Measurements from ENCODE around the gene METTL21A. TPM values are rescaled to one million over a fixed set of nuclear protein-coding genes. Genes with fewer than 3 reads are reported as not detected.
"Not testable (repeated sequence)": the region's sequence is repeated elsewhere in the genome, so short reads cannot be mapped to it uniquely, and the experiment has no call there.

The METTL21A gene
- total RNA-seq, 1 donor from 2014 or later: 12.7 TPM

DNA sequence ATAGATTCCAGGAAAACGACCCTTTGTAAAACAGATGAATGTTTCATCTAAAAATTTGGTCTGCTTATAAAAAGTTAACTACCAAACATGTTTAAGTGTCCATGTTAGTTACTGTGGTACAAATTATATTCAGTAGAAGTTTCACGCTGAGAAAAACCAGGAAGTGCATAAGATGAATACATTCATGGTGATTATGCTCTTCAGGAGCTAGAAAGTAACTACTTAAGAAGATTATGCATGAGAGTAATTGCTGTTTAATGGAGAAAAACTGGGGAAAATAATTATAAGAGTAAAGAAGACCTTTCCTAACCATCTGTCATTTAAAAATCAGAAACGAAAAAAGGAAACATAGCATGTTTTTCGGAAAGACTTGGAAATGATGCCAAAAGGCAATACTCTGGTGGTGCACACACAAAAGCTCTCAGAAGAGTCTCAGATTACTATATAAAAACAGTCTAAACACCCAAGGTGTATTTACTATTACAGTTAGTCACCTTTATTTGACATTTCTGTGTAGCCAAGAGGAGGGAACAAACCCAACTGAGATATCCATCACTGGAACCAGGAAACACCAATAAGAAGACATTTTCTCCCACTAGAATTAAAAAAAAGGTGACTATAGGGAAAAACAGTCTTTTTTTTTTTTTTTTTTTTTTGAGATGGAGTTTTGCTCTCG, 38.8 kb upstream of the METTL21A start:
- no peak for TF ChIP-seq CTCF (IDR thresholded peaks at IDR 0.05)
- no peaks in the 10 kb centered on the region for H3K36me3 ChIP-seq
- DNase-seq: no peak
- H3K4me3 ChIP-seq: no peak overlapping the region
- ATAC-seq: no peak
- intact Hi-C loops (cut with DNase I): no loop called here
- no peaks in the 10 kb centered on the region for H3K27me3 ChIP-seq (ENCODE audit: low read depth)
- H3K9me3 ChIP-seq: no peaks in the 10 kb centered on the region
- H3K4me1 ChIP-seq: no peaks in the 10 kb centered on the region
- H3K27ac ChIP-seq: no peak overlapping the region

- Histone ChIP-seq H3K36me3 (no peaks in the 10 kb centered on the region), H3K9me3 (no peaks in the 10 kb centered on the region), H3K4me3 (no peak overlapping the region), H3K27me3 (ENCODE audit: low read depth) (no peaks in the 10 kb centered on the region), H3K27ac (no peak overlapping the region), H3K4me1 (no peaks in the 10 kb centered on the region)
- intact Hi-C loops (cut with DNase I): no loop called here
- TF ChIP-seq CTCF (IDR thresholded peaks at IDR 0.05): no peak
- DNase-seq: no peak
- ATAC-seq: peak; percentile 47 to 71
Observed at GRCh38 chr2:207662203-207662602, 37.0 kb upstream of the METTL21A start.

- Histone ChIP-seq H3K4me3 (no peak overlapping the region), H3K27ac (no peak overlapping the region), H3K27me3 (ENCODE audit: low read depth) (no peaks in the 10 kb centered on the region), H3K36me3 (no peaks in the 10 kb centered on the region), H3K4me1 (no peaks in the 10 kb centered on the region), H3K9me3 (no peaks in the 10 kb centered on the region)
- DNase-seq (no peak), ATAC-seq (no peak)
- intact Hi-C loops (cut with DNase I): no loop called here
- TF ChIP-seq CTCF (IDR thresholded peaks at IDR 0.05): no peak
Observed at GRCh38 chr2:207660994-207661393, 35.8 kb upstream of the METTL21A start.

- no peak for TF ChIP-seq CTCF (IDR thresholded peaks at IDR 0.05)
- H3K4me3 ChIP-seq: no peak overlapping the region
- ATAC-seq (no peak), DNase-seq (no peak)
- intact Hi-C loops (cut with DNase I): no loop called here
- H3K36me3 ChIP-seq: no peaks in the 10 kb centered on the region
- no peaks in the 10 kb centered on the region for H3K9me3 ChIP-seq
- no peaks in the 10 kb centered on the region for H3K4me1 ChIP-seq
- H3K27ac ChIP-seq: no peak overlapping the region
- H3K27me3 ChIP-seq (ENCODE audit: low read depth): no peaks in the 10 kb centered on the region
Observed at GRCh38 chr2:207658156-207658555, 33.0 kb upstream of the METTL21A start.

DNA sequence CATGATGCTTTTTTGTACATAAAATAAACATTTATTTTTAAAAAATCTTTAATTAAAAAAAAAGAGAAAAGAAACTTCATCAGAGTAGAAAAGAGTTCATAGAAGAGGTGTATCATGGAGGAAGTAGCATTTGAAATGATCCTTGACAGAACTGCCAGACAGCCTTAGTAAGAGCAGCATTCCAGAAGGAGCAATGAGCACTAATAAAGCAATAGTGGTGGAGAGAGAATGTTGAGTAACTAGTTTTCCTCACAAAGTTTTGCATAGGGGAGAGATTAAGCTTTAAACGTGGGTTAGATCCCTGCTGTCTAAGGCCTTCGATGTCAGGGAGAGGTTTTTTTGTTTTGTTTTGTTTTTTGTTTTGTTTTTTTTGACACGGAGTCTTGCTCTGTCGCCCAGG, 29.8 kb upstream of the METTL21A start:
- intact Hi-C loops (cut with DNase I): no loop called here
- Histone ChIP-seq H3K27me3 (ENCODE audit: low read depth) (no peaks in the 10 kb centered on the region), H3K4me1 (no peaks in the 10 kb centered on the region), H3K4me3 (no peak overlapping the region), H3K27ac (no peak overlapping the region), H3K9me3 (no peaks in the 10 kb centered on the region), H3K36me3 (no peaks in the 10 kb centered on the region)
- ATAC-seq (no peak), DNase-seq (no peak)
- TF ChIP-seq CTCF (IDR thresholded peaks at IDR 0.05): no peak

GRCh38 chr2:207646582-207646981, 21.4 kb upstream of the METTL21A start:
- ATAC-seq; H3K9me3 ChIP-seq; DNase-seq; H3K27ac ChIP-seq; H3K4me1 ChIP-seq; H3K36me3 ChIP-seq; intact Hi-C loops (cut with DNase I); H3K4me3 ChIP-seq; H3K27me3 ChIP-seq (ENCODE audit: low read depth): not testable (repeated sequence)

All from lower lobe of right lung (tissue), 2 donors.